Keratinocyte (primary cell): ENCODE data around the gene RABGAP1. TPM values are rescaled to one million over a fixed set of nuclear protein-coding genes. Genes with fewer than 3 reads are reported as not detected.

Source experiments
- DNase-seq: peaks from one replicate; pipeline ENCODE4 v3.0.0-alpha.2; 2011; ENCODE audit warnings: low read depth, missing footprints, low spot score
- FAIRE-seq: peaks from 2 replicates; lab custom pipeline; 2011; peaks lifted over from hg19 to GRCh38; lab: Jason Lieb, UNC
- H2AFZ ChIP-seq: 2 replicates; pipeline ENCODE4 v1.6.0; 2012; ENCODE audit warnings: low read length, control low read depth, inconsistent platforms; ENCODE audit not compliant: control insufficient read depth
- H3K27ac ChIP-seq: 2 replicates; pipeline ENCODE4 v1.5.1; 2011; ENCODE audit warnings: low read length; ENCODE audit not compliant: control insufficient read depth, insufficient read depth
- H3K27me3 ChIP-seq: 3 replicates; pipeline ENCODE4 v1.6.0; 2011; ENCODE audit warnings: low read length; ENCODE audit not compliant: control insufficient read depth, insufficient read depth; ENCODE audit errors: extremely low read depth
- H3K36me3 ChIP-seq, 2 experiments: 2 replicates in 1 of 2; 3 replicates in 1 of 2; pipeline ENCODE4 v1.5.1; 2011; ENCODE audit warnings: low read length in 2 of 2, mild to moderate bottlenecking in 1 of 2; ENCODE audit not compliant: control insufficient read depth in 2 of 2, insufficient read depth in 2 of 2; ENCODE audit errors: extremely low read depth in 1 of 2
- H3K4me1 ChIP-seq: 3 replicates; pipeline ENCODE4 v1.5.1; 2011; ENCODE audit warnings: low read length; ENCODE audit not compliant: control insufficient read depth, insufficient read depth; ENCODE audit errors: extremely low read depth
- H3K4me2 ChIP-seq: 3 replicates; pipeline ENCODE4 v1.6.0; 2011; ENCODE audit warnings: low read depth, low read length; ENCODE audit not compliant: control insufficient read depth, insufficient read depth; ENCODE audit errors: extremely low read depth
- H3K4me3 ChIP-seq, 3 experiments: fragments of 200-600 bp in 1 of 3; sonication (generic) in 1 of 3; 2 replicates in 2 of 3; 3 replicates in 1 of 3; pipeline ENCODE4 v1.5.1; 2011 to 2016; ENCODE audit warnings: low read length in 3 of 3, mild to moderate bottlenecking in 3 of 3, control low read depth in 2 of 3, inconsistent platforms in 1 of 3, low read depth in 1 of 3, mixed read lengths in 1 of 3, mixed run types in 1 of 3, moderate library complexity in 1 of 3; ENCODE audit not compliant: control insufficient read depth in 2 of 3, insufficient read depth in 2 of 3; ENCODE audit errors: extremely low read depth in 1 of 3
- H3K79me2 ChIP-seq: 2 replicates; pipeline ENCODE4 v1.6.0; 2012; ENCODE audit warnings: low read length; ENCODE audit not compliant: control insufficient read depth, insufficient read depth
- H3K9ac ChIP-seq: 3 replicates; pipeline ENCODE4 v1.6.0; 2011; ENCODE audit warnings: low read length; ENCODE audit not compliant: control insufficient read depth, insufficient read depth; ENCODE audit errors: extremely low read depth
- H3K9me1 ChIP-seq: 3 replicates; pipeline ENCODE4 v1.6.0; 2011; ENCODE audit warnings: low read length; ENCODE audit not compliant: control insufficient read depth, insufficient read depth; ENCODE audit errors: extremely low read depth
- H3K9me3 ChIP-seq: 2 replicates; pipeline ENCODE4 v1.5.1; 2012; ENCODE audit warnings: low read depth, low read length; ENCODE audit not compliant: control insufficient read depth
- H4K20me1 ChIP-seq: 3 replicates; pipeline ENCODE4 v1.6.0; 2011; ENCODE audit warnings: low read length; ENCODE audit not compliant: control insufficient read depth, insufficient read depth; ENCODE audit errors: extremely low read depth
- EZH2 ChIP-seq: IDR thresholded peaks from one replicate; pipeline ENCODE4 v1.6.1; 2012; ENCODE audit warnings: inconsistent platforms, mild to moderate bottlenecking, low read length, moderate library complexity
- dilution Hi-C: fragments of 300-500 bp; cut with MboI; formaldehyde crosslinking; loops from one replicate; pipeline ENCODE4 v1.7.0; 2020; ENCODE audit warnings: low sequenced_read_pairs; ENCODE audit not compliant: extremely low pct_ligation_motif_present
- polyA plus RNA-seq, 5 experiments: library from polyadenylated mRNA; depleted of rRNA in 3 of 5; stranded (reverse) in 3 of 5; stranded (forward) in 1 of 5; unstranded in 1 of 5; fragments of >200 nt; gene quantifications; 1 replicate in 1 of 5; 2 replicates in 3 of 5; 3 replicates in 1 of 5; pipeline versions ENCODE4 v1.2.1 to v1.2.3, GENCODE V29; 2011 to 2012; ENCODE audit warnings: missing spikeins in 2 of 5, low read depth in 1 of 5, low replicate concordance in 1 of 5
- TF ChIP-seq, protein P1 (sequence below), 3 experiments: IDR thresholded peaks in 1 of 3; conservative IDR thresholded peaks in 1 of 3; optimal IDR thresholded peaks in 1 of 3; 2 replicates in 2 of 3; 3 replicates in 1 of 3; pipeline versions ENCODE3 to v1.5.1; 2011; ENCODE audit warnings: low read length in 3 of 3, mild to moderate bottlenecking in 3 of 3, moderate library complexity in 2 of 3, control low read depth in 1 of 3, inconsistent platforms in 1 of 3; ENCODE audit not compliant: insufficient read depth in 2 of 3; ENCODE audit errors: extremely low read depth in 1 of 3

Gene RABGAP1
- polyA plus RNA-seq, 1 donor (not counting 4 experiments of a cell fraction or from before 2014, with no cell fraction given), result 40.6 TPM

DNA sequence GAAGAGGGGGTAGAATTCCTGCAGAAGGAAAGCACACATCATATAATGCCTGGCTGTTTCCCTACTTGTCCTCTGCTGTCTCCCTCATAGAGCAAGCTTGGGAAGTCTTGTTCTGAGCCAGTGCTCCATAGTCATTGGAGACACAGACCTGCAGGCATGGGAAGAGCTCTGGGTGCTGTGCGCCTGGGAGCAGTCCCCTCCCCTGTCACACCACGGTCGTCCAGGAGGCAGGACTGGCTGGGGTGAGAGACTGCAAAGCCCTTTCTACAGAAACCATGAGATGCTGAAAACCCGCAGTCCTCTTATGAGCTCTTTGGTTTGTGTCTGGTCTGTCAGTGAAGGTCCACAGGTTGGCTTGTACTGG is 157.3 kb downstream of the RABGAP1 start:
- no peak for TF ChIP-seq EZH2
- TF ChIP-seq, protein P1, sequence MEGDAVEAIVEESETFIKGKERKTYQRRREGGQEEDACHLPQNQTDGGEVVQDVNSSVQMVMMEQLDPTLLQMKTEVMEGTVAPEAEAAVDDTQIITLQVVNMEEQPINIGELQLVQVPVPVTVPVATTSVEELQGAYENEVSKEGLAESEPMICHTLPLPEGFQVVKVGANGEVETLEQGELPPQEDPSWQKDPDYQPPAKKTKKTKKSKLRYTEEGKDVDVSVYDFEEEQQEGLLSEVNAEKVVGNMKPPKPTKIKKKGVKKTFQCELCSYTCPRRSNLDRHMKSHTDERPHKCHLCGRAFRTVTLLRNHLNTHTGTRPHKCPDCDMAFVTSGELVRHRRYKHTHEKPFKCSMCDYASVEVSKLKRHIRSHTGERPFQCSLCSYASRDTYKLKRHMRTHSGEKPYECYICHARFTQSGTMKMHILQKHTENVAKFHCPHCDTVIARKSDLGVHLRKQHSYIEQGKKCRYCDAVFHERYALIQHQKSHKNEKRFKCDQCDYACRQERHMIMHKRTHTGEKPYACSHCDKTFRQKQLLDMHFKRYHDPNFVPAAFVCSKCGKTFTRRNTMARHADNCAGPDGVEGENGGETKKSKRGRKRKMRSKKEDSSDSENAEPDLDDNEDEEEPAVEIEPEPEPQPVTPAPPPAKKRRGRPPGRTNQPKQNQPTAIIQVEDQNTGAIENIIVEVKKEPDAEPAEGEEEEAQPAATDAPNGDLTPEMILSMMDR (optimal IDR thresholded peaks at IDR 0.05 in 1 of 3, IDR thresholded peaks at IDR 0.05 in 1 of 3, conservative IDR thresholded peaks at IDR 0.05 in 1 of 3; ENCODE audit: extremely low read depth in 1 of 3, insufficient read depth in 2 of 3, low read length in 3 of 3), result no peak
- no peak overlapping the region for H3K27ac ChIP-seq
- dilution Hi-C loops, result no loop called here
- no peaks in the 10 kb centered on the region for H3K9me1 ChIP-seq
- H3K79me2 ChIP-seq, result no peaks in the 10 kb centered on the region
- H4K20me1 ChIP-seq, result no peaks in the 10 kb centered on the region
- H3K27me3 ChIP-seq, result no peaks in the 10 kb centered on the region
- H3K4me2 ChIP-seq, result no peak overlapping the region
- H2AFZ ChIP-seq, result no peak overlapping the region
- H3K9me3 ChIP-seq, result no peaks in the 10 kb centered on the region
- DNase-seq (no peak), FAIRE-seq (no peak)
- H3K36me3 ChIP-seq, result peaks cover 16 to 37% of the 10 kb centered on the region in 2 experiments
- no peak overlapping the region for H3K4me3 ChIP-seq
- no peak overlapping the region for H3K9ac ChIP-seq
- H3K4me1 ChIP-seq, result no peaks in the 10 kb centered on the region

DNA sequence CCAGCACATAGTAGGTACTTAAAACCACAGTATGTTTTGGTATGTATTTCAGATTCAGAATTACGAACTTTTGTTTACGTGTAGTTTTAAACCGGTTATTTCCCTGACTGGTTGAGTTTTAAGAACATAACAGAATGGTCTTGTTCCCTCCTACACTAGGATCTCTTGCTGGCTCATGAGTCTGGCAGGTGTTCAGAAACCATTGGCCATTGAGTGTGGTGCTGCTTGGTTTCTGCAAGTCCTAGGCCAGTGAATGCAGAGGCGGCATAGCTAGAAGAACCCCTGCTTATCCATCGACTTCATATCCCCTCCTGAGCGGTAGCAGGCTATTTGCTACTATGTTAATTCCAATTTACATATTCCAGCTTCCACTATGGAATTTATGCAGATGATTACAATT is 158.2 kb downstream of the RABGAP1 start:
- no peaks in the 10 kb centered on the region for H4K20me1 ChIP-seq
- no peak for DNase-seq
- H3K36me3 ChIP-seq, result peaks cover 18 to 35% of the 10 kb centered on the region in 2 experiments
- no peaks in the 10 kb centered on the region for H3K4me1 ChIP-seq
- dilution Hi-C loops, result no loop called here
- H2AFZ ChIP-seq, result no peak overlapping the region
- no peak overlapping the region for H3K9ac ChIP-seq
- no peak overlapping the region for H3K4me2 ChIP-seq
- H3K4me3 ChIP-seq, result no peak overlapping the region
- no peak overlapping the region for H3K27ac ChIP-seq
- H3K9me1 ChIP-seq, result no peaks in the 10 kb centered on the region
- no peak for FAIRE-seq
- H3K9me3 ChIP-seq, result no peaks in the 10 kb centered on the region
- no peaks in the 10 kb centered on the region for H3K27me3 ChIP-seq
- no peaks in the 10 kb centered on the region for H3K79me2 ChIP-seq
- TF ChIP-seq, protein P1 (optimal IDR thresholded peaks at IDR 0.05 in 1 of 3, IDR thresholded peaks at IDR 0.05 in 1 of 3, conservative IDR thresholded peaks at IDR 0.05 in 1 of 3; ENCODE audit: extremely low read depth in 1 of 3, insufficient read depth in 2 of 3, low read length in 3 of 3), result no peak
- no peak for TF ChIP-seq EZH2
